DMS53 treated with DMSO at 0.1 percent for 48 hours (cell line): Measurements from ENCODE around the gene AMPD3.

ENCODE experiments used
- DNase-seq: peaks from one replicate; lab custom pipeline; 2025; ENCODE audit not compliant: unreplicated experiment; lab: John Stamatoyannopoulos, UW

AMPD3 gene

GRCh38 chr11:10454878-10455631, at the start of gene AMPD3:
Gene AMPD3, plus strand, starts transcription at chr11:10455264. Its CDS starts 6,256 bp downstream, at chr11:10461520.
- DNase-seq, result peak; percentile 94

- DNase-seq, result peak; percentile 81
Observed at GRCh38 chr11:10405865-10406592, 49.0 kb upstream of the AMPD3 start.

- DNase-seq, result peak; percentile 62
Observed at GRCh38 chr11:10407055-10407454, 48.0 kb upstream of the AMPD3 start.

GRCh38 chr11:10407749-10408685, 47.0 kb upstream of the AMPD3 start:
- DNase-seq, result no peak

GRCh38 chr11:10409207-10409661, 45.8 kb upstream of the AMPD3 start:
- no peak for DNase-seq

GRCh38 chr11:10410106-10410843, 44.8 kb upstream of the AMPD3 start:
- no peak for DNase-seq

- no peak for DNase-seq
Observed at GRCh38 chr11:10410844-10411200, 44.2 kb upstream of the AMPD3 start.

- no peak for DNase-seq
Observed at GRCh38 chr11:10412266-10412665, 42.8 kb upstream of the AMPD3 start.

- DNase-seq, result peak; percentile 7
Observed at GRCh38 chr11:10413268-10413667, 41.8 kb upstream of the AMPD3 start.

GRCh38 chr11:10414181-10414580, 40.9 kb upstream of the AMPD3 start:
- no peak for DNase-seq

- DNase-seq, result no peak
Observed at GRCh38 chr11:10414659-10415058, 40.4 kb upstream of the AMPD3 start.

- DNase-seq, result no peak
Observed at GRCh38 chr11:10415817-10416392, 39.2 kb upstream of the AMPD3 start.

GRCh38 chr11:10418259-10418949, 36.7 kb upstream of the AMPD3 start:
- DNase-seq, result no peak

- DNase-seq, result no peak
Observed at GRCh38 chr11:10418950-10419310, 36.1 kb upstream of the AMPD3 start.

GRCh38 chr11:10426475-10426874, 28.6 kb upstream of the AMPD3 start:
- no peak for DNase-seq

- no peak for DNase-seq
Observed at GRCh38 chr11:10428453-10428852, 26.6 kb upstream of the AMPD3 start.

- no peak for DNase-seq
Observed at GRCh38 chr11:10429526-10429925, 25.5 kb upstream of the AMPD3 start.

- DNase-seq, result no peak
Observed at GRCh38 chr11:10432493-10432892, 22.6 kb upstream of the AMPD3 start.

- DNase-seq, result no peak
Observed at GRCh38 chr11:10432971-10433370, 22.1 kb upstream of the AMPD3 start.

- DNase-seq, result no peak
Observed at GRCh38 chr11:10436224-10436623, 18.8 kb upstream of the AMPD3 start.
